ENCODE results near the gene RNF130. TPM values are rescaled to one million over a fixed set of nuclear protein-coding genes. Genes with fewer than 3 reads are reported as not detected.

RNF130 gene
- total and polyA plus RNA-seq, 2 of the 13 experiments (the other 11 are each of a cell fraction or from before 2014, with no cell fraction given): 28.2 to 28.3 TPM

- TF ChIP-seq HNRNPLL (IDR thresholded peaks at IDR 0.05; ENCODE audit: low read depth, low read length, poor library complexity, severe bottlenecking) (no peak), ZNF878 (CRISPR knock-in tag; IDR thresholded peaks at IDR 0.05) (no peak), E2F2 (CRISPR knock-in tag; IDR thresholded peaks at IDR 0.05; ENCODE audit: borderline replicate concordance) (no peak), ZNF557 (CRISPR knock-in tag; IDR thresholded peaks at IDR 0.05) (no peak), XRCC5 (optimal IDR thresholded peaks at IDR 0.05; ENCODE audit: low read length) (no peak), ZNF44 (CRISPR knock-in tag; IDR thresholded peaks at IDR 0.05) (no peak), ZBTB26 (CRISPR knock-in tag; IDR thresholded peaks at IDR 0.05; ENCODE audit: borderline replicate concordance) (no peak), DNMT3B (CRISPR knock-in tag; conservative IDR thresholded peaks at IDR 0.05) (no peak), ZNF570 (CRISPR knock-in tag; IDR thresholded peaks at IDR 0.05; ENCODE audit: borderline replicate concordance) (no peak), RCOR2 (CRISPR knock-in tag; IDR thresholded peaks at IDR 0.05) (no peak), ELF1 (CRISPR knock-in tag; IDR thresholded peaks at IDR 0.05) (peak; percentile 58), SP140L (CRISPR knock-in tag; IDR thresholded peaks at IDR 0.05; ENCODE audit: borderline replicate concordance) (no peak), ASH2L (IDR thresholded peaks at IDR 0.05; ENCODE audit: insufficient read length, low read depth, low read length) (no peak), SRY (CRISPR knock-in tag; IDR thresholded peaks at IDR 0.05) (no peak), CBX1 (IDR thresholded peaks at IDR 0.05; ENCODE audit: low read depth) (no peak), ETV5 (CRISPR knock-in tag; IDR thresholded peaks at IDR 0.05; ENCODE audit: borderline replicate concordance) (peak; percentile 41; the same call in 1 of the 2 replicates), ZHX2 (IDR thresholded peaks at IDR 0.05; ENCODE audit: low read depth) (no peak), ZHX2 (CRISPR knock-in tag; IDR thresholded peaks at IDR 0.05; ENCODE audit: borderline replicate concordance) (no peak), HMG20B (CRISPR knock-in tag; conservative IDR thresholded peaks at IDR 0.05) (no peak), CREB3 (CRISPR knock-in tag; IDR thresholded peaks at IDR 0.05) (no peak), HDAC2 (CRISPR knock-in tag; IDR thresholded peaks at IDR 0.05) (no peak), ZNF383 (CRISPR knock-in tag; IDR thresholded peaks at IDR 0.05; ENCODE audit: borderline replicate concordance) (no peak)
Measured at GRCh38 chr5:179914032-179914755, 157.4 kb downstream of the RNF130 start (continued).
